Skeletal muscle tissue (tissue), 4 donors: Measurements from ENCODE around the gene PODN. TPM values are rescaled to one million over a fixed set of nuclear protein-coding genes. Genes with fewer than 3 reads are reported as not detected.

ENCODE experiments used
- H3K27ac ChIP-seq: one replicate; pipeline ENCODE4 v1.7.0; 2013; ENCODE audit warnings: mild to moderate bottlenecking, low read depth, low read length, inconsistent platforms
- H3K27me3 ChIP-seq, 3 donors: one replicate each; pipeline ENCODE4 v1.7.0; 2013; ENCODE audit warnings: low read length in 3 of 3; ENCODE audit not compliant: control insufficient read depth in 3 of 3, insufficient read depth in 3 of 3
- H3K36me3 ChIP-seq, 3 donors: one replicate each; pipeline ENCODE4 v1.7.0; 2013; ENCODE audit warnings: low read length in 3 of 3; ENCODE audit not compliant: control insufficient read depth in 3 of 3, insufficient read depth in 3 of 3
- H3K4me1 ChIP-seq, 3 donors: one replicate each; pipeline ENCODE4 v1.7.0; 2013; ENCODE audit warnings: low read length in 3 of 3, mild to moderate bottlenecking in 3 of 3; ENCODE audit not compliant: control insufficient read depth in 3 of 3, insufficient read depth in 3 of 3
- H3K4me3 ChIP-seq, 3 donors: one replicate each; pipeline ENCODE4 v1.7.0; 2013; ENCODE audit warnings: low read length in 3 of 3
- H3K9ac ChIP-seq, 3 donors: one replicate each; pipeline ENCODE4 v1.7.0; 2013; ENCODE audit warnings: low read length in 3 of 3, mild to moderate bottlenecking in 3 of 3, moderate library complexity in 2 of 3, low read depth in 1 of 3
- H3K9me3 ChIP-seq, 3 donors: one replicate each; pipeline ENCODE4 v1.7.0; 2013; ENCODE audit warnings: low read length in 3 of 3; ENCODE audit not compliant: control insufficient read depth in 3 of 3
- total RNA-seq: library from RNA; depleted of rRNA; stranded (reverse); fragments of >200 nt; gene quantifications from one replicate; pipeline ENCODE4 v1.2.3, GENCODE V29; 2014
- donor health status: Osteomylitis.

The PODN gene, protein sequence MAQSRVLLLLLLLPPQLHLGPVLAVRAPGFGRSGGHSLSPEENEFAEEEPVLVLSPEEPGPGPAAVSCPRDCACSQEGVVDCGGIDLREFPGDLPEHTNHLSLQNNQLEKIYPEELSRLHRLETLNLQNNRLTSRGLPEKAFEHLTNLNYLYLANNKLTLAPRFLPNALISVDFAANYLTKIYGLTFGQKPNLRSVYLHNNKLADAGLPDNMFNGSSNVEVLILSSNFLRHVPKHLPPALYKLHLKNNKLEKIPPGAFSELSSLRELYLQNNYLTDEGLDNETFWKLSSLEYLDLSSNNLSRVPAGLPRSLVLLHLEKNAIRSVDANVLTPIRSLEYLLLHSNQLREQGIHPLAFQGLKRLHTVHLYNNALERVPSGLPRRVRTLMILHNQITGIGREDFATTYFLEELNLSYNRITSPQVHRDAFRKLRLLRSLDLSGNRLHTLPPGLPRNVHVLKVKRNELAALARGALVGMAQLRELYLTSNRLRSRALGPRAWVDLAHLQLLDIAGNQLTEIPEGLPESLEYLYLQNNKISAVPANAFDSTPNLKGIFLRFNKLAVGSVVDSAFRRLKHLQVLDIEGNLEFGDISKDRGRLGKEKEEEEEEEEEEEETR
- 3.7 TPM for total RNA-seq

GRCh38 chr1:53061859-53062707, at the start of gene PODN:
PODN (plus strand) TSS chr1:53062213; CDS start chr1:53069856, 7,643 bp downstream.
- H3K4me1 ChIP-seq, result peaks cover 3 to 14% (median 10%) of the 10 kb centered on the region in 3 donors

DNA sequence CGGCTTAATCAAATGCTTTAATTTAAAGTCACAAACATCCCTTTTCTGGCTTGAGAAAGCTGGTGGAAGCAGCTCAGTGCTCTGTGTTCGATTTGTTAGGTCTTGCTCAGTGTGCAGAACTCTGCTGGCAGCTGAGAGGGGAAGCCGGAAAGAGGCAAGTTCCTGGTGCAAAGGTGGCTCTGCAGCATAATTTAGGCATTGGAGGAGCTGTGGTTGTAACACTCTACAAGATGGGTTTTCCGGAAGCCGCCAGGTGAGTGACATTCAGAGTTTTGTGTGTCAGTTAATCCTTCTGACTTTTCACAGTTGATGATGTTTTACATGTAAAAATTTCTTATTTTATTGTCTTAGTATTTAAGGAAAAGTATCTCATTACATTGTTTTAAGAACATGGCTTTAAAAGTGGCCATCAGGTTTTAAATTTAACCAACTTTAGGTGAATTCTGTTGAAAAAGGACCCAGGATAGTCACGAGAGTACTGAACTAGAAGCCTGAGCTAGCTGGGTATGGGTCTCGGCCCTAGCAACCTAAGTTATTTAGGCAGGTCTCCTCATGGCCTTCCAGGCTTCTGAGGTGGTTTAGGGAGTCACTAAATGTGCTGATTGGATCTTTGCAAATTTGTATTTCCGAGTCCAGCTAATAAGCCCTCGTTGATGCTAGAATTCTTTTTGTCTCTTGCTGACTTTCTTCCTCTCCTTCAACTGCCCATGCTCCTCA, 47.1 kb upstream of the PODN start:
- Histone ChIP-seq H3K9ac (peak overlapping the region; percentile 74 to 83 (median 79)), H3K27me3 (no peaks in the 10 kb centered on the region), H3K36me3 (no peaks in the 10 kb centered on the region), H3K27ac (no peak overlapping the region), H3K4me3 (peak overlapping the region; percentile 73 to 87 (median 84)), H3K9me3 (no peaks in the 10 kb centered on the region), H3K4me1 (peaks cover 5 to 15% (median 9%) of the 10 kb centered on the region in 3 donors)

More at GRCh38 chr1:53061859-53062707, at the start of gene PODN:
- Histone ChIP-seq H3K27me3 (peaks cover 19 to 40% (median 39%) of the 10 kb centered on the region in 3 donors), H3K36me3 (no peaks in the 10 kb centered on the region), H3K4me3 (peak within 1 kb of the TSS; percentile 49 to 52 (median 49)), H3K9ac (peak within 1 kb of the TSS in 2 of 3 donors; percentile 12 to 54), H3K9me3 (no peaks in the 10 kb centered on the region), H3K27ac (peak within 1 kb of the TSS; percentile 65)

GRCh38 chr1:53015508-53015860, 46.5 kb upstream of the PODN start:
- Histone ChIP-seq H3K27ac (no peak overlapping the region), H3K27me3 (no peaks in the 10 kb centered on the region), H3K9ac (peak overlapping the region; percentile 74 to 83 (median 79)), H3K9me3 (no peaks in the 10 kb centered on the region), H3K4me3 (peak overlapping the region; percentile 73 to 87 (median 84)), H3K4me1 (peaks cover 5 to 15% (median 9%) of the 10 kb centered on the region in 3 donors), H3K36me3 (no peaks in the 10 kb centered on the region)

GRCh38 chr1:53016705-53017104, 45.3 kb upstream of the PODN start:
- Histone ChIP-seq H3K4me1 (peaks cover 5 to 15% (median 9%) of the 10 kb centered on the region in 3 donors), H3K27ac (no peak overlapping the region), H3K27me3 (no peaks in the 10 kb centered on the region), H3K9ac (no peak overlapping the region), H3K36me3 (no peaks in the 10 kb centered on the region), H3K9me3 (no peaks in the 10 kb centered on the region), H3K4me3 (no peak overlapping the region)

GRCh38 chr1:53020588-53020987, 41.4 kb upstream of the PODN start:
- H3K36me3 ChIP-seq, result no peaks in the 10 kb centered on the region
- H3K4me3 ChIP-seq, result no peak overlapping the region
- no peak overlapping the region for H3K27ac ChIP-seq
- no peaks in the 10 kb centered on the region for H3K27me3 ChIP-seq
- no peak overlapping the region for H3K9ac ChIP-seq
- H3K4me1 ChIP-seq, result peaks cover 6 to 12% (median 9%) of the 10 kb centered on the region in 3 donors
- no peaks in the 10 kb centered on the region for H3K9me3 ChIP-seq

GRCh38 chr1:53022179-53022578, 39.8 kb upstream of the PODN start:
- no peaks in the 10 kb centered on the region for H3K9me3 ChIP-seq

DNA sequence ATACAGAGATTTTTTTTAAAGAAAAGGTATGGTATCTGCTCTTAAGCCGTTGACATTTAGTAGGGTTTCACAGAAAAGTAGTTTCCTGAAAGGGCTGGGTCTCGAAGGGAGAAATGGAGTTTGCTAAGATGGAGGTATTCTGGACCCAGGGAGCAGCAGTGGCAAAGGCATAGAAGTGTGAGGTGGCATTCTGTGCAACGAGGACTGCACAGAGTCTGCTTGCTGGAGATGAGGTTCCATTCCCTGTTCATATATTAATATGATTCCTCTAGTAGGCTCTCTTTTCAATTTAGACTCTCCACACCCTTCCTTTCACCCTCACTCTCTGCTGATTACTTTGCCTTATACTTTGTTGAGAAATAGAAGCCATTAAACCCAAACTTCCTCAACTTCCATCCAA, 38.5 kb upstream of the PODN start:
- Histone ChIP-seq H3K9me3 (no peaks in the 10 kb centered on the region), H3K9ac (no peak overlapping the region), H3K4me1 (peaks cover 4 to 10% (median 8%) of the 10 kb centered on the region in 3 donors), H3K4me3 (no peak overlapping the region), H3K27ac (no peak overlapping the region), H3K27me3 (no peaks in the 10 kb centered on the region), H3K36me3 (peaks cover 0 to 4% (median 0%) of the 10 kb centered on the region in 3 donors)

More at GRCh38 chr1:53022179-53022578, 39.8 kb upstream of the PODN start:
- H3K9ac ChIP-seq, result no peak overlapping the region
- H3K4me1 ChIP-seq, result peaks cover 4 to 10% (median 8%) of the 10 kb centered on the region in 3 donors
- H3K27ac ChIP-seq, result no peak overlapping the region
- H3K27me3 ChIP-seq, result no peaks in the 10 kb centered on the region
- H3K4me3 ChIP-seq, result no peak overlapping the region
- no peaks in the 10 kb centered on the region for H3K36me3 ChIP-seq

- Histone ChIP-seq H3K9me3 (no peaks in the 10 kb centered on the region), H3K36me3 (peaks cover under 1 to 4% (median under 1%) of the 10 kb centered on the region in 3 donors), H3K9ac (no peak overlapping the region), H3K4me3 (no peak overlapping the region), H3K27me3 (no peaks in the 10 kb centered on the region), H3K27ac (no peak overlapping the region), H3K4me1 (peaks cover 4 to 10% (median 8%) of the 10 kb centered on the region in 3 donors)
Observed at GRCh38 chr1:53024117-53024516, 37.9 kb upstream of the PODN start.

DNA sequence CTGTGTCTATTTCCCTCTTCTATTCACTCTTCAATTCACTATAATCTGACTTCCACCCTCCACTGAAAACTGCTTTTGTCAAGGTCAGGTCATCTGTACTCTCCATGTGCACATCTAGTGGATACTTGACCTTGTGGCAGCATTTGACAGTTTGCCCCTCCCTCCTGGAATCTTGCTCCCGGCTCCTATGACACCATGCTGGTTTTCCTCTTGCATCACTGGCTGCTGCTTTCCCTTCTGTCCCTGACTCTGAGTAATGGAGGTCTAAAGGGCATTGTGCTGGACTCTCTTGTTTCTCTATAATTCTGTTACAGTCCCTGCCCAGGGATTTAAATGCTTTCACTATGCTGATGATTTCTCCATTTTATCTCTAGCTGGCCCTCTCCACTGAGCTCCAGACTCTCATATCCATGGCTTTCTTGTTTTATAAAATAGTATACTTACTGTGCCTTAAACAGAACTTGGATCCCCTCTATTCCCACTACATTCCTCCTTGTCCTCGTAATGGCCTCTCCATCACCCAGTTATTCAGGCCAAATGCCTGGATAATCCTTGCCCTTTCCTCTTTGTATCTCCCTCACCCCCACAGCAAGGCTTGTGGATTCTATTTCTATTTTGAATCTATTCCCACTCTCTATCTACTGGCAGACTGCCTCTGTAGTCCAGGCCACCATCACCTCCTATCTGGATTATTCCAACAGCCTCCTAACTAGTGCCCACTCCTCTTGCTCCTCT, 36.8 kb upstream of the PODN start:
- H3K27ac ChIP-seq, result no peak overlapping the region
- peaks cover 4 to 10% (median 8%) of the 10 kb centered on the region in 3 donors for H3K4me1 ChIP-seq
- H3K27me3 ChIP-seq, result no peaks in the 10 kb centered on the region
- H3K9me3 ChIP-seq, result no peaks in the 10 kb centered on the region
- H3K9ac ChIP-seq, result no peak overlapping the region
- H3K36me3 ChIP-seq, result peaks cover 5 to 6% (median 6%) of the 10 kb centered on the region in 3 donors
- H3K4me3 ChIP-seq, result no peak overlapping the region
